Measurements from ENCODE around the gene CCSER1.

DNA sequence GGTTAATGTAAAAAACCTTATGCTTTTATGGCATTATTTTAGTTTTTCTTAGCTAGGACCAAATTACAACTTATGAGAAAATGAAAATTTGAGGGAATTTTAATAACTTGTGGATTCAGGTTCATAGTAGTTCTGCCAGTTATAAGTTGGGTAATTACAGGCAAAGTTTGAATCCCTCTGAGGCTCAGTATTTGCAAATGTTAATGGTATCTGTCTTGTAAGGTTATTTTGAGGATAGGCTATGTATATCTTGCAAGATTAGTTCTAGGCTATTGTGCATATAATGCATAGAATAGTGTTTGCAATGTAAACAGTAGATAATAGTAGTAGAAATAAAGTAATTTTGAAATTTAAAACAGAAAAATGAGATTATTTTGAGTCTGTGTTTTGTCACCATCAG lies 44.7 kb upstream of the CCSER1 start:
- TF ChIP-seq, protein P1, sequence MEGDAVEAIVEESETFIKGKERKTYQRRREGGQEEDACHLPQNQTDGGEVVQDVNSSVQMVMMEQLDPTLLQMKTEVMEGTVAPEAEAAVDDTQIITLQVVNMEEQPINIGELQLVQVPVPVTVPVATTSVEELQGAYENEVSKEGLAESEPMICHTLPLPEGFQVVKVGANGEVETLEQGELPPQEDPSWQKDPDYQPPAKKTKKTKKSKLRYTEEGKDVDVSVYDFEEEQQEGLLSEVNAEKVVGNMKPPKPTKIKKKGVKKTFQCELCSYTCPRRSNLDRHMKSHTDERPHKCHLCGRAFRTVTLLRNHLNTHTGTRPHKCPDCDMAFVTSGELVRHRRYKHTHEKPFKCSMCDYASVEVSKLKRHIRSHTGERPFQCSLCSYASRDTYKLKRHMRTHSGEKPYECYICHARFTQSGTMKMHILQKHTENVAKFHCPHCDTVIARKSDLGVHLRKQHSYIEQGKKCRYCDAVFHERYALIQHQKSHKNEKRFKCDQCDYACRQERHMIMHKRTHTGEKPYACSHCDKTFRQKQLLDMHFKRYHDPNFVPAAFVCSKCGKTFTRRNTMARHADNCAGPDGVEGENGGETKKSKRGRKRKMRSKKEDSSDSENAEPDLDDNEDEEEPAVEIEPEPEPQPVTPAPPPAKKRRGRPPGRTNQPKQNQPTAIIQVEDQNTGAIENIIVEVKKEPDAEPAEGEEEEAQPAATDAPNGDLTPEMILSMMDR (IDR thresholded peaks at IDR 0.05): no peak
- TF ChIP-seq POLR2A (IDR thresholded peaks at IDR 0.05) (no peak), EP300 (IDR thresholded peaks at IDR 0.05) (no peak)
